ENCODE data around the gene PANX2.

The PANX2 gene

GRCh38 chr22:50215297-50216054 is 44.9 kb downstream of the PANX2 start:
- Histone ChIP-seq H3K9ac (ENCODE audit: low read depth in 1 of 2, low read length in 2 of 2) (no peak overlapping the region), H3K36me3 (ENCODE audit: control insufficient read depth in 2 of 2, insufficient read depth in 2 of 2, low read length in 2 of 2) (peaks cover 65% of the 10 kb centered on the region in 2 donors), H3K9me3 (ENCODE audit: control insufficient read depth in 2 of 2, low read length in 2 of 2) (no peaks in the 10 kb centered on the region), H3K27ac (ENCODE audit: low read depth in 2 of 2, low read length in 2 of 2) (no peak overlapping the region), H3K4me3 (ENCODE audit: low read length in 2 of 2) (no peak overlapping the region), H3K4me1 (ENCODE audit: control insufficient read depth in 2 of 2, insufficient read depth in 2 of 2, low read length in 2 of 2) (peaks cover 0 to 5% of the 10 kb centered on the region in 2 donors), H3K27me3 (ENCODE audit: control insufficient read depth in 2 of 2, insufficient read depth in 2 of 2, low read length in 2 of 2) (no peaks in the 10 kb centered on the region)

- H3K27ac ChIP-seq (ENCODE audit: low read depth in 2 of 2, low read length in 2 of 2) = no peak overlapping the region
- H3K36me3 ChIP-seq (ENCODE audit: control insufficient read depth in 2 of 2, insufficient read depth in 2 of 2, low read length in 2 of 2) = peaks cover 64 to 66% of the 10 kb centered on the region in 2 donors
- no peak overlapping the region for H3K9ac ChIP-seq (ENCODE audit: low read depth in 1 of 2, low read length in 2 of 2)
- no peaks in the 10 kb centered on the region for H3K9me3 ChIP-seq (ENCODE audit: control insufficient read depth in 2 of 2, low read length in 2 of 2)
- H3K27me3 ChIP-seq (ENCODE audit: control insufficient read depth in 2 of 2, insufficient read depth in 2 of 2, low read length in 2 of 2) = no peaks in the 10 kb centered on the region
- no peak overlapping the region for H3K4me3 ChIP-seq (ENCODE audit: low read length in 2 of 2)
- peaks cover 0 to 5% of the 10 kb centered on the region in 2 donors for H3K4me1 ChIP-seq (ENCODE audit: control insufficient read depth in 2 of 2, insufficient read depth in 2 of 2, low read length in 2 of 2)
These were observed 45.6 kb downstream of the PANX2 start for GRCh38 chr22:50216055-50216683.

GRCh38 chr22:50216684-50217520 is 46.4 kb downstream of the PANX2 start:
- Histone ChIP-seq H3K27ac (ENCODE audit: low read depth in 2 of 2, low read length in 2 of 2) (no peak overlapping the region), H3K36me3 (ENCODE audit: control insufficient read depth in 2 of 2, insufficient read depth in 2 of 2, low read length in 2 of 2) (peaks cover 66 to 69% of the 10 kb centered on the region in 2 donors), H3K9ac (ENCODE audit: low read depth in 1 of 2, low read length in 2 of 2) (no peak overlapping the region), H3K4me1 (ENCODE audit: control insufficient read depth in 2 of 2, insufficient read depth in 2 of 2, low read length in 2 of 2) (peaks cover 0 to 5% of the 10 kb centered on the region in 2 donors), H3K27me3 (ENCODE audit: control insufficient read depth in 2 of 2, insufficient read depth in 2 of 2, low read length in 2 of 2) (no peaks in the 10 kb centered on the region), H3K9me3 (ENCODE audit: control insufficient read depth in 2 of 2, low read length in 2 of 2) (no peaks in the 10 kb centered on the region), H3K4me3 (ENCODE audit: low read length in 2 of 2) (no peak overlapping the region)

- Histone ChIP-seq H3K4me1 (ENCODE audit: control insufficient read depth in 2 of 2, insufficient read depth in 2 of 2, low read length in 2 of 2) (peaks cover 0 to 5% of the 10 kb centered on the region in 2 donors), H3K9ac (ENCODE audit: low read depth in 1 of 2, low read length in 2 of 2) (no peak overlapping the region), H3K4me3 (ENCODE audit: low read length in 2 of 2) (no peak overlapping the region), H3K27me3 (ENCODE audit: control insufficient read depth in 2 of 2, insufficient read depth in 2 of 2, low read length in 2 of 2) (no peaks in the 10 kb centered on the region), H3K9me3 (ENCODE audit: control insufficient read depth in 2 of 2, low read length in 2 of 2) (no peaks in the 10 kb centered on the region), H3K36me3 (ENCODE audit: control insufficient read depth in 2 of 2, insufficient read depth in 2 of 2, low read length in 2 of 2) (peaks cover 69 to 72% of the 10 kb centered on the region in 2 donors), H3K27ac (ENCODE audit: low read depth in 2 of 2, low read length in 2 of 2) (no peak overlapping the region)
These were observed 47.1 kb downstream of the PANX2 start for GRCh38 chr22:50217543-50218152.

- H3K9ac ChIP-seq (ENCODE audit: low read depth in 1 of 2, low read length in 2 of 2) = no peak overlapping the region
- no peaks in the 10 kb centered on the region for H3K27me3 ChIP-seq (ENCODE audit: control insufficient read depth in 2 of 2, insufficient read depth in 2 of 2, low read length in 2 of 2)
- H3K36me3 ChIP-seq (ENCODE audit: control insufficient read depth in 2 of 2, insufficient read depth in 2 of 2, low read length in 2 of 2) = peaks cover 68 to 73% of the 10 kb centered on the region in 2 donors
- H3K27ac ChIP-seq (ENCODE audit: low read depth in 2 of 2, low read length in 2 of 2) = no peak overlapping the region
- H3K4me1 ChIP-seq (ENCODE audit: control insufficient read depth in 2 of 2, insufficient read depth in 2 of 2, low read length in 2 of 2) = peaks cover 0 to 5% of the 10 kb centered on the region in 2 donors
- no peak overlapping the region for H3K4me3 ChIP-seq (ENCODE audit: low read length in 2 of 2)
- H3K9me3 ChIP-seq (ENCODE audit: control insufficient read depth in 2 of 2, low read length in 2 of 2) = no peaks in the 10 kb centered on the region
These were observed 47.8 kb downstream of the PANX2 start for GRCh38 chr22:50218153-50218995.

- H3K27me3 ChIP-seq (ENCODE audit: control insufficient read depth in 2 of 2, insufficient read depth in 2 of 2, low read length in 2 of 2) = no peaks in the 10 kb centered on the region
- H3K9me3 ChIP-seq (ENCODE audit: control insufficient read depth in 2 of 2, low read length in 2 of 2) = no peaks in the 10 kb centered on the region
- no peak overlapping the region for H3K4me3 ChIP-seq (ENCODE audit: low read length in 2 of 2)
- peaks cover 68 to 74% of the 10 kb centered on the region in 2 donors for H3K36me3 ChIP-seq (ENCODE audit: control insufficient read depth in 2 of 2, insufficient read depth in 2 of 2, low read length in 2 of 2)
- no peak overlapping the region for H3K27ac ChIP-seq (ENCODE audit: low read depth in 2 of 2, low read length in 2 of 2)
- H3K9ac ChIP-seq (ENCODE audit: low read depth in 1 of 2, low read length in 2 of 2) = no peak overlapping the region
- peaks cover 0 to 5% of the 10 kb centered on the region in 2 donors for H3K4me1 ChIP-seq (ENCODE audit: control insufficient read depth in 2 of 2, insufficient read depth in 2 of 2, low read length in 2 of 2)
These were observed 48.6 kb downstream of the PANX2 start for GRCh38 chr22:50218996-50219727.

GRCh38 chr22:50219800-50220602 is 49.5 kb downstream of the PANX2 start:
- H3K9ac ChIP-seq (ENCODE audit: low read depth in 1 of 2, low read length in 2 of 2) = no peak overlapping the region
- H3K9me3 ChIP-seq (ENCODE audit: control insufficient read depth in 2 of 2, low read length in 2 of 2) = no peaks in the 10 kb centered on the region
- H3K27ac ChIP-seq (ENCODE audit: low read depth in 2 of 2, low read length in 2 of 2) = no peak overlapping the region
- H3K4me1 ChIP-seq (ENCODE audit: control insufficient read depth in 2 of 2, insufficient read depth in 2 of 2, low read length in 2 of 2) = peaks cover 0 to 5% of the 10 kb centered on the region in 2 donors
- H3K27me3 ChIP-seq (ENCODE audit: control insufficient read depth in 2 of 2, insufficient read depth in 2 of 2, low read length in 2 of 2) = no peaks in the 10 kb centered on the region
- H3K4me3 ChIP-seq (ENCODE audit: low read length in 2 of 2) = no peak overlapping the region
- H3K36me3 ChIP-seq (ENCODE audit: control insufficient read depth in 2 of 2, insufficient read depth in 2 of 2, low read length in 2 of 2) = peaks cover 65 to 71% of the 10 kb centered on the region in 2 donors

GRCh38 chr22:50220603-50221409 is 50.3 kb downstream of the PANX2 start:
- peaks cover 0 to 5% of the 10 kb centered on the region in 2 donors for H3K4me1 ChIP-seq (ENCODE audit: control insufficient read depth in 2 of 2, insufficient read depth in 2 of 2, low read length in 2 of 2)
- H3K9ac ChIP-seq (ENCODE audit: low read depth in 1 of 2, low read length in 2 of 2) = no peak overlapping the region
- peaks cover 62 to 72% of the 10 kb centered on the region in 2 donors for H3K36me3 ChIP-seq (ENCODE audit: control insufficient read depth in 2 of 2, insufficient read depth in 2 of 2, low read length in 2 of 2)
- no peak overlapping the region for H3K27ac ChIP-seq (ENCODE audit: low read depth in 2 of 2, low read length in 2 of 2)
- no peaks in the 10 kb centered on the region for H3K9me3 ChIP-seq (ENCODE audit: control insufficient read depth in 2 of 2, low read length in 2 of 2)
- H3K4me3 ChIP-seq (ENCODE audit: low read length in 2 of 2) = no peak overlapping the region
- no peaks in the 10 kb centered on the region for H3K27me3 ChIP-seq (ENCODE audit: control insufficient read depth in 2 of 2, insufficient read depth in 2 of 2, low read length in 2 of 2)

All from mucosa of rectum (tissue), 2 donors.